ENCODE data around the gene IKZF1. TPM values are rescaled to one million over a fixed set of nuclear protein-coding genes. Genes with fewer than 3 reads are reported as not detected.

IKZF1 gene
- polyA plus RNA-seq, 4 donors: 1.8 to 5.9 (median 3.3) TPM

DNA sequence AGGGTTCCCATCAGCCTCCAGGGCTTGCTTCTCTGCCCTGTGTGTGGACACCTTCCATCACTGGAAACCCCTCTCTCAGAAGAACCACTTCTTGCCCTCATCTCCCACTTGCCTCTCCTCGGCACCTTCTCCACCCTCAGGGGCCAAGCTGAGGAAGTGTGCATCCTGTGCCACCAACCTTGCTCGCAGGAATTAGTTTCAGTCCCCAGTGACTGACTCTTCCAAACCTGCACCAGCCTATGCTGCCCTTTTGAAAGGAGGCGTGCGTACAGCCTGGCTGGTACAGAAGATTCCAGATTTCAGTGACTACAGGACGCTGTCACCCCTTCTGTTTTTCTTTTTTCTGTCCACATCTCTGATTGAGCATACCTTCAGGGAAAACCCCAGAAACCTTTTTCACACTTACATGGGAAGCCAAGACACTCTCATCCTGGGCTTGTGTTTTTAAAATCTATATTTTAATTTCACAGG is 67.1 kb downstream of the IKZF1 start:
- WGBS, 3 donors: 81 to 88% (median 87%) methylated on average over 5 of the region's 5 CpGs
- Histone ChIP-seq H3K9me3 (ENCODE audit: control insufficient read depth in 2 of 2, insufficient read depth in 1 of 2, low read depth in 1 of 2, low read length in 1 of 2) (peaks cover 0 to 4% of the 10 kb centered on the region in 2 donors), H3K36me3 (ENCODE audit: control insufficient read depth in 3 of 3, insufficient read depth in 2 of 3, low read depth in 1 of 3, low read length in 3 of 3) (no peaks in the 10 kb centered on the region), H3K27ac (ENCODE audit: low read depth in 1 of 3, low read length in 2 of 3) (no peak overlapping the region), H3K4me3 (ENCODE audit: low read depth in 1 of 3, low read length in 3 of 3) (no peak overlapping the region), H3K27me3 (ENCODE audit: control insufficient read depth in 3 of 3, insufficient read depth in 3 of 3, low read length in 3 of 3) (no peaks in the 10 kb centered on the region), H3K4me1 (ENCODE audit: control insufficient read depth in 3 of 3, insufficient read depth in 2 of 3, low read depth in 1 of 3, low read length in 2 of 3) (no peaks in the 10 kb centered on the region)
- DNase-seq: no peak
- FAIRE-seq: no peak

DNA sequence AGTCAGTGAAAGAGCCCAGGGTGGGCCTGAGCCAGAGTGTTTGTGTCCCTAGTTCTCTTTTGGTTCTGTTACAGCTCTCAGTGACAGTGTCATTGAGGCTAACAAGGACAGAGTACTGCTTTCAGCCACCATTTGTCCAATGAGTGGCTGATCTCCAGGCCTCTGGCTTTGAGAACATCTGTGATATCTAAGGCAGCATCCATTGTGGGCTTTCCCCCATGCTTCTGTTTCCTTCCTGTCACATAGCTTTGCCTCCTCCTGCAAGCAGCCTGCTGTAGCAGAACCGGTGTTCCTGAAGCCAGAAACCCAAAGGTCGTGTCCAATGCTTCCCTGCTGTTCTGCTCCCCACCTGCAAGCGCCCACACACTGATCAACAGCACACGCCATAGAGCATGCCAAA is 68.4 kb downstream of the IKZF1 start:
- Histone ChIP-seq H3K27me3 (ENCODE audit: control insufficient read depth in 3 of 3, insufficient read depth in 3 of 3, low read length in 3 of 3) (no peaks in the 10 kb centered on the region), H3K4me1 (ENCODE audit: control insufficient read depth in 3 of 3, insufficient read depth in 2 of 3, low read depth in 1 of 3, low read length in 2 of 3) (no peaks in the 10 kb centered on the region), H3K4me3 (ENCODE audit: low read depth in 1 of 3, low read length in 3 of 3) (no peak overlapping the region), H3K9me3 (ENCODE audit: control insufficient read depth in 2 of 2, insufficient read depth in 1 of 2, low read depth in 1 of 2, low read length in 1 of 2) (peaks cover 0 to 4% of the 10 kb centered on the region in 2 donors), H3K27ac (ENCODE audit: low read depth in 1 of 3, low read length in 2 of 3) (no peak overlapping the region), H3K36me3 (ENCODE audit: control insufficient read depth in 3 of 3, insufficient read depth in 2 of 3, low read depth in 1 of 3, low read length in 3 of 3) (no peaks in the 10 kb centered on the region)
- DNase-seq: no peak
- no peak for FAIRE-seq
- WGBS, 3 donors: 77 to 79% (median 79%) methylated on average over 4 of the region's 4 CpGs

- no peak for FAIRE-seq
- Histone ChIP-seq H3K27ac (ENCODE audit: low read depth in 1 of 3, low read length in 2 of 3) (no peak overlapping the region), H3K9me3 (ENCODE audit: control insufficient read depth in 2 of 2, insufficient read depth in 1 of 2, low read depth in 1 of 2, low read length in 1 of 2) (no peaks in the 10 kb centered on the region), H3K4me1 (ENCODE audit: control insufficient read depth in 3 of 3, insufficient read depth in 2 of 3, low read depth in 1 of 3, low read length in 2 of 3) (no peaks in the 10 kb centered on the region), H3K27me3 (ENCODE audit: control insufficient read depth in 3 of 3, insufficient read depth in 3 of 3, low read length in 3 of 3) (peaks cover 0 to 2% (median 0%) of the 10 kb centered on the region in 3 donors), H3K36me3 (ENCODE audit: control insufficient read depth in 3 of 3, insufficient read depth in 2 of 3, low read depth in 1 of 3, low read length in 3 of 3) (no peaks in the 10 kb centered on the region), H3K4me3 (ENCODE audit: low read depth in 1 of 3, low read length in 3 of 3) (no peak overlapping the region)
- 91 to 92% (median 91%) methylated on average over 15 of the region's 15 CpGs for WGBS, 3 donors
- DNase-seq: no peak
Observed at GRCh38 chr7:50376056-50376820, 71.7 kb downstream of the IKZF1 start.

GRCh38 chr7:50377356-50377755 is 72.8 kb downstream of the IKZF1 start:
- DNase-seq (no peak), FAIRE-seq (no peak)
- 92 to 94% (median 94%) methylated on average over 9 of the region's 9 CpGs for WGBS, 3 donors
- Histone ChIP-seq H3K4me3 (ENCODE audit: low read depth in 1 of 3, low read length in 3 of 3) (no peak overlapping the region), H3K36me3 (ENCODE audit: control insufficient read depth in 3 of 3, insufficient read depth in 2 of 3, low read depth in 1 of 3, low read length in 3 of 3) (no peaks in the 10 kb centered on the region), H3K27me3 (ENCODE audit: control insufficient read depth in 3 of 3, insufficient read depth in 3 of 3, low read length in 3 of 3) (peaks cover 0 to 3% (median 0%) of the 10 kb centered on the region in 3 donors), H3K27ac (ENCODE audit: low read depth in 1 of 3, low read length in 2 of 3) (no peak overlapping the region), H3K9me3 (ENCODE audit: control insufficient read depth in 2 of 2, insufficient read depth in 1 of 2, low read depth in 1 of 2, low read length in 1 of 2) (no peaks in the 10 kb centered on the region), H3K4me1 (ENCODE audit: control insufficient read depth in 3 of 3, insufficient read depth in 2 of 3, low read depth in 1 of 3, low read length in 2 of 3) (no peaks in the 10 kb centered on the region)

GRCh38 chr7:50379082-50379481 is 74.6 kb downstream of the IKZF1 start:
- Histone ChIP-seq H3K27ac (ENCODE audit: low read depth in 1 of 3, low read length in 2 of 3) (no peak overlapping the region), H3K4me1 (ENCODE audit: control insufficient read depth in 3 of 3, insufficient read depth in 2 of 3, low read depth in 1 of 3, low read length in 2 of 3) (no peaks in the 10 kb centered on the region), H3K4me3 (ENCODE audit: low read depth in 1 of 3, low read length in 3 of 3) (no peak overlapping the region), H3K27me3 (ENCODE audit: control insufficient read depth in 3 of 3, insufficient read depth in 3 of 3, low read length in 3 of 3) (peaks cover 0 to 8% (median 0%) of the 10 kb centered on the region in 3 donors), H3K9me3 (ENCODE audit: control insufficient read depth in 2 of 2, insufficient read depth in 1 of 2, low read depth in 1 of 2, low read length in 1 of 2) (no peaks in the 10 kb centered on the region), H3K36me3 (ENCODE audit: control insufficient read depth in 3 of 3, insufficient read depth in 2 of 3, low read depth in 1 of 3, low read length in 3 of 3) (no peaks in the 10 kb centered on the region)
- FAIRE-seq (no peak), DNase-seq (no peak)
- WGBS, 3 donors: 46 to 60% (median 58%) methylated on average over 10 of the region's 10 CpGs

DNA sequence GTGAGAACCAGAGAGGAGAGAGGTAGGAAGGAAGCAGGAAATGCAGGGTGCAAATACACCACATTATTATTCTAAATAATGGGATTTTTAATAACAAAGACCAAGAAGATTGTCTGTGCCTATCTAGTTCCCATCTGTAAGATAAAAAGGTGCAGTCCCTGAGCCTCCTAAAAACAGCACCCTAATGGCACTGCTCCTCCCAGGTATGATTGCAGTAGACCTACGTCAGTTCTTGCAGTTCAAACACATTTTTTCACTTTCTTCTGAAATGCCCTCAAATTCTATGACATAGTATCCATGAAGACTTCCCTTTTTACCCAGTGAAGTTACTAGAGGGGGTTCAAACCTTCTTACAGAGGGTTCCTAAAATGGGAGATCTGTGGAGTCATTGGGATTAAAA is 75.0 kb downstream of the IKZF1 start:
- WGBS, 3 donors: 69 to 88% (median 78%) methylated on average over 1 of the region's 1 CpG
- FAIRE-seq: no peak
- no peaks in the 10 kb centered on the region for H3K4me1 ChIP-seq (ENCODE audit: control insufficient read depth in 3 of 3, insufficient read depth in 2 of 3, low read depth in 1 of 3, low read length in 2 of 3)

GRCh38 chr7:50382455-50382854 is 77.9 kb downstream of the IKZF1 start:
- peaks cover 0 to 8% (median 0%) of the 10 kb centered on the region in 3 donors for H3K27me3 ChIP-seq (ENCODE audit: control insufficient read depth in 3 of 3, insufficient read depth in 3 of 3, low read length in 3 of 3)
- FAIRE-seq (no peak), DNase-seq (no peak)
- 89 to 94% (median 90%) methylated on average over 21 of the region's 21 CpGs for WGBS, 3 donors
- no peak overlapping the region for H3K27ac ChIP-seq (ENCODE audit: low read depth in 1 of 3, low read length in 2 of 3)
- no peak overlapping the region for H3K4me3 ChIP-seq (ENCODE audit: low read depth in 1 of 3, low read length in 3 of 3)
- no peaks in the 10 kb centered on the region for H3K9me3 ChIP-seq (ENCODE audit: control insufficient read depth in 2 of 2, insufficient read depth in 1 of 2, low read depth in 1 of 2, low read length in 1 of 2)
- H3K4me1 ChIP-seq (ENCODE audit: control insufficient read depth in 3 of 3, insufficient read depth in 2 of 3, low read depth in 1 of 3, low read length in 2 of 3): no peaks in the 10 kb centered on the region
- no peaks in the 10 kb centered on the region for H3K36me3 ChIP-seq (ENCODE audit: control insufficient read depth in 3 of 3, insufficient read depth in 2 of 3, low read depth in 1 of 3, low read length in 3 of 3)

More for the DNA sequence above, 75.0 kb downstream of the IKZF1 start:
- no peak for DNase-seq
- no peak overlapping the region for H3K4me3 ChIP-seq (ENCODE audit: low read depth in 1 of 3, low read length in 3 of 3)
- no peaks in the 10 kb centered on the region for H3K36me3 ChIP-seq (ENCODE audit: control insufficient read depth in 3 of 3, insufficient read depth in 2 of 3, low read depth in 1 of 3, low read length in 3 of 3)
- H3K9me3 ChIP-seq (ENCODE audit: control insufficient read depth in 2 of 2, insufficient read depth in 1 of 2, low read depth in 1 of 2, low read length in 1 of 2): no peaks in the 10 kb centered on the region
- no peak overlapping the region for H3K27ac ChIP-seq (ENCODE audit: low read depth in 1 of 3, low read length in 2 of 3)
- H3K27me3 ChIP-seq (ENCODE audit: control insufficient read depth in 3 of 3, insufficient read depth in 3 of 3, low read length in 3 of 3): peaks cover 0 to 8% (median 0%) of the 10 kb centered on the region in 3 donors

- H3K4me1 ChIP-seq (ENCODE audit: control insufficient read depth in 3 of 3, insufficient read depth in 2 of 3, low read depth in 1 of 3, low read length in 2 of 3): no peaks in the 10 kb centered on the region
- FAIRE-seq (no peak), DNase-seq (no peak)
- H3K27ac ChIP-seq (ENCODE audit: low read depth in 1 of 3, low read length in 2 of 3): no peak overlapping the region
- peaks cover 0 to 7% (median 0%) of the 10 kb centered on the region in 3 donors for H3K27me3 ChIP-seq (ENCODE audit: control insufficient read depth in 3 of 3, insufficient read depth in 3 of 3, low read length in 3 of 3)
- 78 to 88% (median 80%) methylated on average over 11 of the region's 11 CpGs for WGBS, 3 donors
- H3K9me3 ChIP-seq (ENCODE audit: control insufficient read depth in 2 of 2, insufficient read depth in 1 of 2, low read depth in 1 of 2, low read length in 1 of 2): no peaks in the 10 kb centered on the region
- no peak overlapping the region for H3K4me3 ChIP-seq (ENCODE audit: low read depth in 1 of 3, low read length in 3 of 3)
- no peaks in the 10 kb centered on the region for H3K36me3 ChIP-seq (ENCODE audit: control insufficient read depth in 3 of 3, insufficient read depth in 2 of 3, low read depth in 1 of 3, low read length in 3 of 3)
Observed at GRCh38 chr7:50387351-50387750, 82.8 kb downstream of the IKZF1 start.
